Panc1 (cell line): Measurements from ENCODE around the gene ATXN7L2.

Experiments
- POLR2AphosphoS5 ChIP-seq: IDR thresholded peaks from 2 replicates; pipeline ENCODE4 v1.6.1; 2012; ENCODE audit warnings: mild to moderate bottlenecking, low read depth, low read length, moderate library complexity
- REST ChIP-seq, 2 experiments: IDR thresholded peaks; 2 replicates each; pipeline ENCODE4 v1.6.1; 2011 to 2012; ENCODE audit warnings: low read depth in 2 of 2, control low read depth in 1 of 2, low read length in 1 of 2, mild to moderate bottlenecking in 1 of 2, moderate library complexity in 1 of 2; ENCODE audit not compliant: insufficient read depth in 1 of 2
- SIN3A ChIP-seq: IDR thresholded peaks from 2 replicates; pipeline ENCODE4 v1.6.1; 2012; ENCODE audit warnings: low read depth, mild to moderate bottlenecking, low read length, moderate library complexity, borderline replicate concordance; ENCODE audit not compliant: insufficient read depth
- TCF7L2 ChIP-seq: IDR thresholded peaks from 2 replicates; pipeline ENCODE4 v1.6.1; 2011; ENCODE audit warnings: mild to moderate bottlenecking, low read depth, low read length, inconsistent platforms
- TF ChIP-seq, protein P1 (sequence below): fragments of 450-650 bp; IDR thresholded peaks from 2 replicates; pipeline ENCODE4 v1.5.1; 2017; ENCODE audit warnings: mild to moderate bottlenecking

DNA sequence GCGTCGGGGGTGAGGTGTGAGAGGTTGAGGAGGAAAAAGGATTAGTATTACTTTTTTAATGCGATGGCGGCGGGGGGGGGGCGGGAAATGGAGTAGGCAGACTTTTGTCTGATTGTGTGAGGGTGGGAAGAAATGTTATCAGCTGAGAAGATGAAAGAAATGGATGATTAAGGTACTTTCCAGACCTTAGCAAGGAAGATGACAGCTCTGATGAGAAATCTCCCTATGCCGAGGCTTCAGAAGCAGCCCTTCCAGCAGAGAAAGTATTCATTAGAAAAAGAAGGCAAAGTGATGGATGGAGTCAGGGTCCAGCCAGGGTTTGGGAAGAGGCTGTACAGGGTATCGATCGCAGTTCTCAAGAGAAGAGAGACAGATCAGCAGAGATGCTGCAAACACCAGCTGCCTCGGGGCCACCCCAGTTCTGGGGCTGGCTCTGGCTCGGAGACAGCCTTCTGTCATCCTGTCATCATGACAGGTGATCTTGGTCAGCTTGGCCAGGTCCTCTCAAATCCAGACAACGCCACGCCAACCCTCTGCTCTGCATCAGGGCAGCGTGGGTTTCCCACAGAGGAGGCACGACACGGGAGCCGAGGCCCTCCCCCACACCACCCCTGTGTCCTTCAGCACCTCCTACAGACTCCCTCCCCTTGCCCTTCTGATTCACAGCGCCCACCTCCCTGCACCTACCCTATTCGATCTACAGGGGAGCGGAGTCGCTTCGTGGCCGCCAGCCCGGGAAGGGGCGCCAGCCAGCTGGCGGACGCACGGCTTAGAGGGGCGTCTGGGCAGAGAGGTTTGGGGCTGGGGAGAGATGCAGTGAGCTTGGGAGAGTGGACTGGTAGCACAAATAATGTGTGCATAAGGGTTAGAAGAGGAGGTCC, 674 bp upstream of the ATXN7L2 start:
- TF ChIP-seq, protein P1, sequence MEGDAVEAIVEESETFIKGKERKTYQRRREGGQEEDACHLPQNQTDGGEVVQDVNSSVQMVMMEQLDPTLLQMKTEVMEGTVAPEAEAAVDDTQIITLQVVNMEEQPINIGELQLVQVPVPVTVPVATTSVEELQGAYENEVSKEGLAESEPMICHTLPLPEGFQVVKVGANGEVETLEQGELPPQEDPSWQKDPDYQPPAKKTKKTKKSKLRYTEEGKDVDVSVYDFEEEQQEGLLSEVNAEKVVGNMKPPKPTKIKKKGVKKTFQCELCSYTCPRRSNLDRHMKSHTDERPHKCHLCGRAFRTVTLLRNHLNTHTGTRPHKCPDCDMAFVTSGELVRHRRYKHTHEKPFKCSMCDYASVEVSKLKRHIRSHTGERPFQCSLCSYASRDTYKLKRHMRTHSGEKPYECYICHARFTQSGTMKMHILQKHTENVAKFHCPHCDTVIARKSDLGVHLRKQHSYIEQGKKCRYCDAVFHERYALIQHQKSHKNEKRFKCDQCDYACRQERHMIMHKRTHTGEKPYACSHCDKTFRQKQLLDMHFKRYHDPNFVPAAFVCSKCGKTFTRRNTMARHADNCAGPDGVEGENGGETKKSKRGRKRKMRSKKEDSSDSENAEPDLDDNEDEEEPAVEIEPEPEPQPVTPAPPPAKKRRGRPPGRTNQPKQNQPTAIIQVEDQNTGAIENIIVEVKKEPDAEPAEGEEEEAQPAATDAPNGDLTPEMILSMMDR = no peak
- TF ChIP-seq SIN3A (no peak), POLR2AphosphoS5 (no peak), REST (IDR thresholded peaks at IDR 0.05; ENCODE audit: insufficient read depth in 1 of 2, low read depth in 2 of 2, low read length in 1 of 2) (no peak), TCF7L2 (no peak)
